B cell (primary cell): Measurements from ENCODE around the gene ADRM1. TPM values are rescaled to one million over a fixed set of nuclear protein-coding genes. Genes with fewer than 3 reads are reported as not detected.

ENCODE experiments used
- ATAC-seq: fragments of 200-7000 bp; cut with Tn5 transposase; one replicate; pipeline ENCODE4 v1.10.0; 2021; ENCODE audit warnings: low read depth, mild to moderate bottlenecking, moderate number of reproducible peaks, moderate library complexity
- CTCF ChIA-PET: fragments of 350-600 bp; sonication (Branson Sonifier 250); formaldehyde crosslinking; loops from one replicate; lab custom pipeline; 2021; ENCODE audit warnings: antibody characterized with exemption, inconsistent platforms; lab: Charles Lee
- POLR2A ChIA-PET: fragments of 350-600 bp; sonication (Branson Sonifier 250); formaldehyde crosslinking; loops from one replicate; lab custom pipeline; 2021; ENCODE audit warnings: antibody characterized with exemption; lab: Charles Lee
- DNase-seq: peaks from one replicate; pipeline ENCODE4 v3.0.0; 2013
- H2AFZ ChIP-seq: 2 replicates; pipeline ENCODE4 v1.6.1; 2012; ENCODE audit warnings: mild to moderate bottlenecking, low read depth, low read length; ENCODE audit not compliant: insufficient read depth, poor library complexity, severe bottlenecking
- H3K27ac ChIP-seq, 2 donors: 1 replicate in 1 of 2; 2 replicates in 1 of 2; pipeline ENCODE4 v1.5.1; 2012 to 2013; ENCODE audit warnings: low read length in 2 of 2, mild to moderate bottlenecking in 2 of 2, moderate library complexity in 1 of 2
- H3K27me3 ChIP-seq, 4 experiments: fragments of 200-600 bp in 1 of 4; sonication (generic) in 1 of 4; replicated peaks in 1 of 4; 1 replicate in 2 of 4; 2 replicates in 2 of 4; pipeline versions ENCODE4 v1.6.1 to v1.7.0; 2013 to 2016; ENCODE audit warnings: low read length in 3 of 4, mild to moderate bottlenecking in 2 of 4, mixed read lengths in 1 of 4, moderate library complexity in 1 of 4; ENCODE audit not compliant: insufficient read depth in 4 of 4, control insufficient read depth in 3 of 4; ENCODE audit errors: control extremely low read depth in 1 of 4
- H3K36me3 ChIP-seq, 2 experiments: replicated peaks in 1 of 2; 1 replicate in 1 of 2; 2 replicates in 1 of 2; pipeline versions ENCODE4 v1.6.1 to v1.7.1; 2013; ENCODE audit warnings: low read length in 1 of 2; ENCODE audit not compliant: insufficient read depth in 2 of 2, control insufficient read depth in 1 of 2; ENCODE audit errors: control extremely low read depth in 1 of 2, extremely low read depth in 1 of 2
- H3K4me1 ChIP-seq, 2 donors: fragments of 200-600 bp in 1 of 2; sonication (generic) in 1 of 2; 1 replicate in 1 of 2; 2 replicates in 1 of 2; pipeline versions ENCODE4 v1.5.1 to v1.6.1; 2013 to 2017; ENCODE audit warnings: low read length in 2 of 2; ENCODE audit not compliant: control insufficient read depth in 2 of 2, insufficient read depth in 2 of 2
- H3K4me2 ChIP-seq: replicated peaks from 2 replicates; pipeline ENCODE3; 2012; ENCODE audit warnings: mild to moderate bottlenecking, low read depth, low read length; ENCODE audit not compliant: poor library complexity, severe bottlenecking
- H3K4me3 ChIP-seq, 5 experiments: fragments of 200-600 bp in 1 of 5; sonication (generic) in 1 of 5; 1 replicate in 3 of 5; 2 replicates in 2 of 5; pipeline versions ENCODE4 v1.5.1 to v1.7.0; 2011 to 2016; ENCODE audit warnings: low read length in 4 of 5, mild to moderate bottlenecking in 4 of 5, low read depth in 2 of 5, control low read depth in 1 of 5, moderate library complexity in 1 of 5; ENCODE audit not compliant: insufficient read depth in 1 of 5; ENCODE audit errors: control extremely low read depth in 1 of 5, extremely low read depth in 1 of 5
- H3K79me2 ChIP-seq: fragments of 200-600 bp; sonication (generic); one replicate; pipeline ENCODE4 v1.6.0; 2016; ENCODE audit warnings: low read length; ENCODE audit not compliant: control insufficient read depth, insufficient read depth
- H3K9ac ChIP-seq: fragments of 200-600 bp; sonication (generic); 2 replicates; pipeline ENCODE4 v1.6.1; 2017; ENCODE audit warnings: mild to moderate bottlenecking, low read length, moderate library complexity
- H3K9me3 ChIP-seq, 3 donors: one replicate each; pipeline versions ENCODE4 v1.6.1 to v1.7.1; 2013; ENCODE audit warnings: low read length in 2 of 3; ENCODE audit not compliant: control insufficient read depth in 2 of 3, insufficient read depth in 1 of 3; ENCODE audit errors: control extremely low read depth in 1 of 3
- H4K20me1 ChIP-seq: 2 replicates; pipeline ENCODE4 v1.6.0; 2012; ENCODE audit warnings: mild to moderate bottlenecking, low read length; ENCODE audit not compliant: insufficient read depth, control insufficient read depth, poor library complexity, severe bottlenecking
- H3K27ac Mint-ChIP-seq: one replicate; pipeline ENCODE4 v1.8.0; 2021; ENCODE audit warnings: mixed read lengths
- H3K27me3 Mint-ChIP-seq: one replicate; pipeline ENCODE4 v1.8.0; 2021; ENCODE audit warnings: mixed read lengths
- H3K4me1 Mint-ChIP-seq: one replicate; pipeline ENCODE4 v1.8.0; 2021; ENCODE audit warnings: mixed read lengths
- H3K4me3 Mint-ChIP-seq: one replicate; pipeline ENCODE4 v1.8.0; 2021; ENCODE audit warnings: mixed read lengths
- H3K9me3 Mint-ChIP-seq: one replicate; pipeline ENCODE4 v1.8.0; 2022; ENCODE audit warnings: mixed read lengths; ENCODE audit not compliant: insufficient read depth
- CTCF ChIP-seq: fragments of 200-600 bp; IDR thresholded peaks from one replicate; pipeline ENCODE4 v1.8.0; 2022; ENCODE audit warnings: antibody characterized with exemption, mild to moderate bottlenecking
- EZH2 ChIP-seq: IDR thresholded peaks from 2 replicates; pipeline ENCODE4 v1.6.1; 2012; ENCODE audit warnings: borderline replicate concordance, low read depth, mild to moderate bottlenecking, moderate library complexity, low read length; ENCODE audit not compliant: insufficient read depth, poor library complexity, severe bottlenecking
- WGBS: methylation state at CpG from one replicate; pipeline ENCODE4 v1.1.5; 2013; ENCODE audit warnings: missing lambda C conversion rate; ENCODE audit not compliant: insufficient coverage; 5-methylcytosine and 5-hydroxymethylcytosine counted together
- intact Hi-C: fragments of 100-400 bp; cut with micrococcal nuclease; formaldehyde crosslinking; loops from one replicate; pipeline ENCODE4 v1.10.0; 2022
- polyA plus RNA-seq: library from polyadenylated mRNA; depleted of rRNA; stranded (reverse); fragments of >200 nt; gene quantifications from 2 replicates; pipeline ENCODE4 v1.2.3, GENCODE V29; 2012
- total RNA-seq, 2 donors: library from RNA; stranded (reverse); fragments of 120-200 nt in 1 of 2; gene quantifications; 1 replicate in 1 of 2; 2 replicates in 1 of 2; pipeline versions ENCODE4 v1.2.3 to v1.2.4, GENCODE V29; 2013 to 2022

Gene ADRM1
- total and polyA plus RNA-seq, 2 donors (not counting 1 experiment from before 2014, with no cell fraction given), result 73.9 to 87.2 TPM

GRCh38 chr20:62296724-62297448 lies 5.9 kb upstream of the ADRM1 start:
- Histone ChIP-seq H3K4me3 (no peak overlapping the region), H3K9ac (no peak overlapping the region), H3K9me3 (no peaks in the 10 kb centered on the region), H4K20me1 (no peaks in the 10 kb centered on the region), H3K79me2 (no peaks in the 10 kb centered on the region), H3K27me3 (no peaks in the 10 kb centered on the region), H3K27ac (no peak overlapping the region), H3K4me2 (no peak overlapping the region), H3K4me1 (peaks cover 0 to 29% of the 10 kb centered on the region in 2 donors), H3K36me3 (peaks cover 0 to 31% of the 10 kb centered on the region in 2 experiments), H2AFZ (no peak overlapping the region)
- Mint-ChIP-seq H3K4me3 (no peak overlapping the region), H3K9me3 (no peaks in the 10 kb centered on the region), H3K27me3 (no peaks in the 10 kb centered on the region), H3K27ac (peak overlapping the region; percentile 75), H3K4me1 (peaks cover 24% of the 10 kb centered on the region)
- TF ChIP-seq CTCF (no peak), EZH2 (no peak)
- ATAC-seq (no peak), DNase-seq (no peak)
- CTCF ChIA-PET, result interaction anchor here (0.6 to 9.2 kb wide), 3 partner anchors 78 to 512 kb away, joined by 3 to 81 read pairs (median 7); no protein-coding TSS in a partner anchor
- intact Hi-C loops, result no loop called here
- 92% methylated on average over 30 of the region's 30 CpGs for WGBS
- POLR2A ChIA-PET, result no interaction called here

- no peaks in the 10 kb centered on the region for H3K79me2 ChIP-seq
- intact Hi-C loops, result no loop called here
- no peak overlapping the region for H2AFZ ChIP-seq
- 97% methylated on average over 29 of the region's 29 CpGs for WGBS
- no peak overlapping the region for H3K4me3 Mint-ChIP-seq
- H3K9ac ChIP-seq, result no peak overlapping the region
- no peaks in the 10 kb centered on the region for H3K9me3 Mint-ChIP-seq
- no peak overlapping the region for H3K4me3 ChIP-seq
- ATAC-seq, result no peak
- no peak overlapping the region for H3K4me2 ChIP-seq
- H3K27ac ChIP-seq, result no peak overlapping the region
- ChIA-PET CTCF (interaction anchor here (0.7 to 9.2 kb wide), 2 partner anchors 9 to 85 kb away, joined by 3 to 81 read pairs; no protein-coding TSS in a partner anchor), POLR2A (no interaction called here)
- H3K27ac Mint-ChIP-seq, result no peak overlapping the region
- H3K27me3 ChIP-seq, result no peaks in the 10 kb centered on the region
- no peaks in the 10 kb centered on the region for H4K20me1 ChIP-seq
- no peak for DNase-seq
- no peaks in the 10 kb centered on the region for H3K27me3 Mint-ChIP-seq
- peaks cover 19% of the 10 kb centered on the region for H3K4me1 Mint-ChIP-seq
- TF ChIP-seq EZH2 (no peak), CTCF (no peak)
- H3K36me3 ChIP-seq, result peaks cover 0 to 24% of the 10 kb centered on the region in 2 experiments
- H3K4me1 ChIP-seq, result peaks cover 0 to 27% of the 10 kb centered on the region in 2 donors
- no peaks in the 10 kb centered on the region for H3K9me3 ChIP-seq
These were observed 5.2 kb upstream of the ADRM1 start for GRCh38 chr20:62297449-62298227.
